GM19240 (cell line): ENCODE measurements around the gene KANSL3.
A peak's percentile ranks its signal among the peaks of the same experiment; 100 is the strongest.
"Not testable (repeated sequence)": the region's sequence is repeated elsewhere in the genome, so short reads cannot be mapped to it uniquely, and the experiment has no call there.

Experiments used
- DNase-seq: peaks from one replicate; pipeline ENCODE4 v3.0.0; 2011; ENCODE audit warnings: low spot score; ENCODE audit not compliant: insufficient read length

KANSL3 gene

DNA sequence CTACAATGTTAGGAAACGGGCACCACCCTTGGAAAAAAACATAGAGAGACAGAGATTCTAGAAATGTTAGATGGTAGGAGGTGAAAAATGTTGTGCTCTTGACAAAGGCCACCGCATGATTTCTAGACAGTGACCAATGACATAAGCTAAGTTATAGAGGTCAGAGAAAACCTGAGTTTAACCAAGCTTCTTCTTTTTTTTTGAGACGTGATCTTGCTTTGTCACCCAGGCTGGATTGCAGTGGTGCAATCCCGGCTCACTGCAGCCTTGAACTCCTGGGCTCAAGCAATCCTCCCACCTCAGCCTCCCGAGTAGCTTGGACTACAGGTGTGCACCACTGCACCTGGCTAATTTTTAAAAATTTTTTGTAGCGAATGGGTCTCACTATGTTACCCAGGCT is 17.4 kb upstream of the KANSL3 start:
- DNase-seq = no peak

DNA sequence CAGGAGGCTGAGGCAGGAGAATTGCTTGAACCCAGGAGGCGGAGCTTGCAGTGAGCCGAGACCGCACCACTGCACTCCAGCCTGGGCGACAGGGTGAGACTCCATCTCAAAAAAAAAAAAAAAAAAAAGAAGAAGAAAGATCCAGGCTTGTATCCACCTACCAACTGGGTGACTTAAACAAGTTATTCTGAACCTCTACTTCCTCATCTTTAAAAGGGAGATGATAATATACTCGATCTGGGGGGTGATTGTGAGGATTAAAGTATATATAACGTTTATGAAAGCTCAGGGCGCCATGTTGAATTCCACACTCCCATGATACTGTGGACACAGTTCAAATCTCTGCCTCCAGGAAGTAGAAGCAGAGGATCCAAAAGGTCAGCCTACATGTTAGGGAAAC is 16.7 kb upstream of the KANSL3 start:
- DNase-seq = not testable (repeated sequence)

DNA sequence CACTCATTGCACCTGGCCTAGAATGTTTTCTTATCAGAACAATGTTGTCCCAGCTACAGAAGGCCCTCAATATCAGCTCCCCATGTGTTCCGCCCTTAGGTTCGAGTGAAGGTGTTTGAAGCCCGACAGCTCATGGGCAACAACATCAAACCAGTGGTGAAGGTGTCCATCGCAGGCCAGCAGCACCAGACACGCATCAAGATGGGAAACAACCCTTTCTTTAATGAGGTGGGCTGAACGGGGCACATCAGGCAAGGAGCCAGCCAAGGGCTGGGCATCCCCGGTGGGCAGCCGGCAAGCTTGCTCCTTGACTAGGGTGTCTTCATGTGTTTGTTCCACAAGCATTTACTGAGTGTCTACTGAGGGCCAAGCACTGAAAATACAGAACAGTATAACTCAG is 13.7 kb upstream of the KANSL3 start:
- no peak for DNase-seq

- no peak for DNase-seq
Measured at GRCh38 chr2:96649342-96649741, 11.2 kb upstream of the KANSL3 start.

DNA sequence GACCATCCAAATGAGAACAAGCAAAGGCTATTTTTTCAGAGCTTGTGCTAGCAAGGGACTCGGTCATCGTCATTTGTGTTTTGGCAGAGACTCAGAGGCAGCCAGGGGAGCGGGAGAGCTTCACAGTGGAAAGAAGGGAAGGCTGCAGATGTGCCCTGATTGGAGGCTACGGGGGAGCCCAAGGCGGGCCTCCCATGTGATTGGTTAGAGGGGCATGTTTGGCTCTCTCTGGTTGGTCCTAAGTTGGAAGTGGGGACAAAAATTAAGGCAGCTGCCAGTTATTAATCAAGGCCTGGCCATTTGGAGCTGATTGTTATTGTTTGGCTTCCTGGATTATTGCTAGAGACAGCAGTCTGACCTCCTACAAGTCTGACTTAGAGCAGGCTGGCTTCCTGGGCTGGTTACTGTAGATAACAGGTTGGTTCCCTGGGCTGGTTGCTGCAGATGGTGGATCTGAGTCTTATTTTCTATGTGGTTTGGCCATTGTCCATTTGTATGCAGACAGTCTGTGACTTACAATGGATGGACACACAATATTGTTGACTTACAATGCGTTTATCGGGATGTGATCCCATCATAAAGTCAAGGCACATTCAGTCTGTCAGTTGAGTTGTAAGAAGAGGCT is 10.3 kb upstream of the KANSL3 start:
- no peak for DNase-seq

DNA sequence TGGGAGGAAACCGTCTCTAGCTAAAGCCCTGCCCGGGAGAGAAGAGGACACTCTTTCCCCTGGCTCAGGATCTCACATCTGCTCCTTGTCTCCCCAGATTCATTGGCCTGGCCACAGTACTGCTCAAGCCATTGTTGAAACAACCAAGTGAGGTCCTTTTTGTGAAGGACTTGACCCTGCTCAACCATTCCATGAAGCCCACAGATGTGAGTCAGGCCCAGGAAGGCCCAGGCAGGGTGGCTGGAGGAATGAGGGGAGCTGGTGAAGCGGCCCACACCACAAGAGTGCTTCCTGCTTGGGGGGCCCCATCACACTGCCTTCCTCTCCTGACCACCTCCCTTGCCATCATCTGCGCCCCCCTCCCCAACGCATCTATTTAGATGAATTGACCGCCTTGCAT is 9.6 kb upstream of the KANSL3 start:
- no peak for DNase-seq

- DNase-seq = no peak
Measured at GRCh38 chr2:96642564-96643360, 4.7 kb upstream of the KANSL3 start, which contains the start of gene FER1L5. Gene FER1L5, plus strand, starts transcription at chr2:96642764. Its CDS starts 73 bp downstream, at chr2:96642837.

GRCh38 chr2:96637385-96638143 is 548 bp downstream of the KANSL3 start:
- peak; percentile 67 for DNase-seq

DNA sequence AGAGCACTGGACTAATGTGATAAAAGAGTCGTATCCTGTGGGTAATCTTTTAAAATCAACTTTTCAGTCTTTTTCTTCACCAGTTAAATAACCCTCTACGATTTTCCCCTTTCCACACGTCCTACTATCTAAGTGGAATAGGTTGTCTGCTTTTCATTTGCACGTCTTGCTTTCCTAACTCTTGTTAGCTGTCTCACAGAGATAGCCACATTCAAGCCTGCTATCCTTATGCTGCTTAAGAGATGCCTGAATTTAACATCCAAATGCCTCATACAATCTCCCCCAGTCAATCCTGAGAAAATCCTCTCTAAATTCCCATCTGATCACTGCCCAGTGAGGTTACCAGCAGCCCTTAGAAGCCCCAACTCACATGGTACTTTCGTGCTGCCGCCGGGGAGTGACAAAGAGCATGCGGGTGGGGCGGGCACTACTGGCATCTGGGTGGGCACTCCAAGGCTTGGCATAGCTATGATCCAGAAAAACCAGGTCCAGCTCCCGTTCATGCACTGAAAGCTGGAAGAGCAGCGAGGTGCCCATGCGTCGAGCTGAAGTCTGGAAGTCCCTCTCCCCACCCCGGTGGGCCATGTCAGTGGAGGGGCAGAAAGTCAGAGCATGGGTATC is 1.5 kb downstream of the KANSL3 start:
- DNase-seq = no peak

DNA sequence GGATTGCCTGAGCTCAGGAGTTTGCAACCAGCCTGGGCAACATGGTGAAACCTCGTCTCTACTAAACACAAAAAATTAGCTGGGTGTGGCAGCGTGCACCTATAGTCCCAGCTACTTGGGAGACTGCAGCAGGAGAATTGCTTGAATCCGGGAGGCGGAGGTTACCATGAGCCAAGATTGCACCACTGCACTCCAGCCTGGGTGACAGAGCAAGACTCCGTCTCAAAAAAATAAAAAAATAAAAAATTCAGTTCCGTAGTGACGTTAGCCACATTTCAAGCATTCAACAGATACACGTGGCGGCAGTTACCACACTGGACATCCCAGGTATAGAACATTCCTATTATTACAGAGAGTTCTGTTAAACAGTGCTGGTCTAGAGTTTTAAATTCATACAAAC is 4.5 kb downstream of the KANSL3 start:
- DNase-seq = no peak

- no peak for DNase-seq
Measured at GRCh38 chr2:96631804-96632435, 6.2 kb downstream of the KANSL3 start.

- no peak for DNase-seq
Measured at GRCh38 chr2:96626553-96626942, 11.6 kb downstream of the KANSL3 start.

GRCh38 chr2:96625571-96626552 is 12.2 kb downstream of the KANSL3 start:
- no peak for DNase-seq

DNA sequence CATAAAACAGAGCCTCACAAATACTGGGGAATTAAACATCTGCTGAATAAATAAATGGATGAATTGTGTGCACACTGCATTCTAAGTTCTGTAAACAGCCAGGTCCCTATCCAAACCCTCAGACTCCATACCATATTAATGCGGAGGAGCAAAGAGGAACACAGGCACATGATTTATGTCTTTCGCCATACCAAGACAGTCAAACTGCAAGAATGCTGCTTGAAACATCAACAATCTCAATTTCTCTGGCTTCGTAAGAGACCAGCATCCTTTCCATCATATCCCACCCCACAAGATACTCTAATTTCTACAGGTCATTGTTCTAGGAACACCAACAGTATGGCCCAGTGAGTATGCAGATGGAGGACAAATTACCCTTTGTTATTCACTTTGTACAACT is 15.0 kb downstream of the KANSL3 start:
- no peak for DNase-seq

DNA sequence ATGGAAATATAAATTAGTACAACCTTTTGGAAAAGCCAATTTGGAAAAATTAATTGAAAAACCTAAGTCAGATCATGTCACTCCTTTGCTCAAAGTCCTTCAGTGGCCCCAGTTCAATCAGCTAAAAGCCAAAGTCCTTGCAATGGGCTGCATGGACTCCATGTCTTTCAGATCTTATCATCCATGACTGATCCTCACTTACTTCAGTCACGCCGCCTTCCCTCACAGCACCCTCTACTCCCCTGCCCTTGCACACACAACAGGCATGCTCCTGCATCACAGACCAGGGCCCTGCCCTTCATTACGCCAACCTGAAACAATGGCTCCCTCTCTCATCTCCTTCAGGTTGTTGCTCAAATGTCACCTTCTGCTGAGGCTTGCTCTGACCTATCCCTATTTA is 15.6 kb downstream of the KANSL3 start:
- DNase-seq = no peak

- DNase-seq = no peak
Measured at GRCh38 chr2:96618596-96619283, 19.4 kb downstream of the KANSL3 start.

- no peak for DNase-seq
Measured at GRCh38 chr2:96617012-96617411, 21.1 kb downstream of the KANSL3 start.

DNA sequence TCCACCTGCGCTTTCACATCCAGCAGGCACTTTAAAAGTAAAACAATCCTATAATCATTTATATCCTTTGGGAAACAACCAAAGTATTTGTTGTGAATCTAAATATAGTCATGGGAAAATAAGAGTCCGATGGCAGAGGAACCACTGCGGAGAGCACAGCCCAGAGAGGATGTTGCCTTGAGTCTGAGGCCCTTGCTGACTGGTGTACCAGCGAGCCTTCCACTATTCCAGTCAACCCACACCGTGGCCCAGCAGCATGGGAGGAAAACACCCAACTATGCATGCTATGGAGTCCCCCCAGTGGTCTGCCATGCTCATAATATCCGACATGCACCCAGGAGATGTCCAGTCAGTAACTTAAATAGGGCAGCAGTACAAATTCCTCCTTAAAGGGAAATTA is 21.6 kb downstream of the KANSL3 start:
- no peak for DNase-seq

- no peak for DNase-seq
Measured at GRCh38 chr2:96616128-96616527, 22.0 kb downstream of the KANSL3 start.
